GM19468 (cell line): ENCODE results near the gene SMARCB1.

Source experiments
- ATAC-seq: cut with Tn5 transposase; IDR thresholded peaks from one replicate; pipeline ENCODE4 v1.9.1; 2021; ENCODE audit warnings: mild to moderate bottlenecking, moderate library complexity, moderate number of reproducible peaks; ENCODE audit not compliant: unreplicated experiment; ENCODE audit errors: extremely low read depth

Gene SMARCB1

DNA sequence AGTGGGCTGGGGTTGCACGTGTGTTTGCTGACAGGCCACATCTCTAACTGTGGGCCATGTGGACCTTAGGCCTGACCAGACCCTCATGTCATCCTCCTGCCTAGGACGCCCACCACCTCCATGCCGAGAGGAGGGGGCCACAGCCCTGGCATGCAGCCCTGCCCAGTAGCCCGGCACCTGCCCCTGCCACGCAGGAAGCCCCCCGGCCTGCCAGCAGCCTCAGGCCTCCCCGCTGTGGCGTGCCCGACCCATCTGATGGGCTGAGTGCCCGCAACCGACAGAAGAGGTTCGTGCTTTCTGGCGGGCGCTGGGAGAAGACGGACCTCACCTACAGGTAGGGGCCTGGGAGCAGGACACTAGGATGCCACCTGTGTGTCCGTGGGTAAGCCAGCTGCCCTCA, 7.7 kb upstream of the SMARCB1 start:
- no peak for ATAC-seq

- ATAC-seq = no peak
These were observed 7.0 kb upstream of the SMARCB1 start for GRCh38 chr22:23779731-23780130.

DNA sequence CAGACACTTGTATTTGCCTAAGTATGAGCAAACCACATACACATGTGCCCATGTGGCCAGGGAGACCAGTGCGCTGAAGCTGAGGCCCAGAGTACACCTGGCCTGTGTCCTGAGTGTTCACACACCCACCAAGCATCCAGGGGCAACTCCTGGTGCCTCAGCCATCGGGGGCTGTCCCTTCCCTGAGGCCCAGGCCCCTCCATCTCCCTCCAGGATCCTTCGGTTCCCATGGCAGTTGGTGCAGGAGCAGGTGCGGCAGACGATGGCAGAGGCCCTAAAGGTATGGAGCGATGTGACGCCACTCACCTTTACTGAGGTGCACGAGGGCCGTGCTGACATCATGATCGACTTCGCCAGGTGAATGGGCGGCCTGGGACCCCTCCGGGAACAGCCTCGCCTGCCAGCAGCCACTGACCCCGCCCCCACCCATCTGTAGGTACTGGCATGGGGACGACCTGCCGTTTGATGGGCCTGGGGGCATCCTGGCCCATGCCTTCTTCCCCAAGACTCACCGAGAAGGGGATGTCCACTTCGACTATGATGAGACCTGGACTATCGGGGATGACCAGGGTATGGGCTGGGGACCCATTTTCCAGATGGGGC, 6.5 kb upstream of the SMARCB1 start:
- ATAC-seq = no peak

- no peak for ATAC-seq
These were observed 5.7 kb upstream of the SMARCB1 start for GRCh38 chr22:23781065-23781464.

DNA sequence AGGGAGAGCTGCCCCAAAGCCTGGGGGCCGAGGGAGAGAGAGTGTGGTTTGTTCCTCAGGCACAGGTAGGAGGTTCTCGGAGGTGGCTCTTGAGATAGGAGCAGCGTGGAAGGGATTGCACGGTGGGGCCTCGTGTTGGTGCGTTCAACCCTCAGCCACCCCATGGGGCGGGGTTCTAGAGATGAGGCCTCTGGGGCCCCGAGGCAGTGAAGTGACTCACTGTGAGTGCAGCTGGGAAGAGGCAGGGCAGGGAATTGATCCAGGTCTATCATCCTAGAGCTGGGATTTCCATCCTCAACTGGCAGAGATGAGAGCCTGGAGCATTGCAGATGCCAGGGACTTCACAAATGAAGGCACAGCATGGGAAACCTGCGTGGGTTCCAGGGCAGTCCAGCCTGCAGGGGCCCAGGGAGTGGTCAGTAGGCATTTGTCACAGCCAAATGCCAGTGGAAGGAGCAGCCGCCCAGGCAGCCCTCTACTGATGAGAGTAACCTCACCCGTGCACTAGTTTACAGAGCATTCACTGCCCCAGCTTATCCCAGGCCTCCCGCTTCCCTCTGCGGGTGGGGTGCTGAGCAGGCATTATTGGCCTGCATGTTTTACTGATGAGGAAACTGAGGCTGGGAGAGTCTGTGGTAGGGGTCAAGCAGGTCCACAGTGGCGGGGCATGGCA, 5.1 kb upstream of the SMARCB1 start:
- ATAC-seq = no peak

DNA sequence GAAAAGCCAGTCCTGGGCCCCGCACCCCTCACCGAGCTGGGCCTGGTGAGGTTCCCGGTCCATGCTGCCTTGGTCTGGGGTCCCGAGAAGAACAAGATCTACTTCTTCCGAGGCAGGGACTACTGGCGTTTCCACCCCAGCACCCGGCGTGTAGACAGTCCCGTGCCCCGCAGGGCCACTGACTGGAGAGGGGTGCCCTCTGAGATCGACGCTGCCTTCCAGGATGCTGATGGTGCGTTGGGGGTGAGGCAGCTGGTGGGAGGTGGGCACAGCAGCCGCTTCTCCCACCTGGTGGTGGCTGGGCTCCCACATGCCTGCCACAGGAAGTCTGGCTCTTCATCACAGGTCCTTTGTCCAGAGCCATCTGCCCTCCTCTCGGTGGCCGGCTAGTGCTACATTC, 4.5 kb upstream of the SMARCB1 start:
- no peak for ATAC-seq

DNA sequence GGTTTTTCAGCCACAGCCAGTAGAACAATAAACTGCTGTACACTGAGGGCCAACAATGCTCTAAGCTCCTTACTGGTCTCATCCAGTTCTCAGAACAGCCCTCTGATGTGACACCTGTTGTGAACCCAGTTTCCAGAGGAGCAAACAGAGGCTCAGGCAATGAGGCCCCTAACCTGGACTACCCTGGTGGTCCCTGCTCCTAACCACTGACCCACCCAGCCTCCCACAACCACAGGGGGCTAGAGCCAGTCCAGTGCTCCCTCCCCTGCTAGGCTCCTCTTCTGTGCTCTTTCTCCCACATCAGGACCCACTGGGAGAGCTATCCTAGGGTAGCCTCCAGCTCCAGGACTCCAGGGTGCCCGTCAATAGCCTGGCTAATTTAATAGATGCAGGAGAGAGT, 4.1 kb upstream of the SMARCB1 start:
- ATAC-seq = no peak

- no peak for ATAC-seq
These were observed 3.3 kb upstream of the SMARCB1 start for GRCh38 chr22:23783265-23784150.

DNA sequence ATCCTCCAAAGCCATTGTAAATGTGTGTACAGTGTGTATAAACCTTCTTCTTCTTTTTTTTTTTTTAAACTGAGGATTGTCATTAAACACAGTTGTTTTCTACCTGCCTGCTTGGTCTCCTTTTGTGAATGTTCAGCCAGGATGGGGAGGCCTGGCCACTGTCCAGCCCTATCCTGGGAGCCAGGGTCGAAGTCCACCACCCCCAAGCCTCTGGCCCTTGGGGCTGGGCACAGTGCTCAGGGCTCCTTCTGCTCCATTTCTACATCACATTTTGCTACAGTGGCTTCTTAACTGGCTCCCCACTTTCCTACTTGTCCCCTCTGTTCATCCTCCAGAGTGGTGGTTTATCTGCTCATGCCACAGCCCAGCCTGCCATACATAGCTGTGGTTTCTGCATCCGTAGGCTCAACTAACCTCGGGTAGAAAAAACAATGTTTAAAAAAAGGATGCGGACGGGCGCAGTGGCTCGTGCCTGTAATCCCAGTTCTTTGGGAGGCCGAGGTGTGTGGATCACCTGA, 2.5 kb upstream of the SMARCB1 start:
- no peak for ATAC-seq

- no peak for ATAC-seq
These were observed 480 bp upstream of the SMARCB1 start for GRCh38 chr22:23786261-23786710.

- ATAC-seq = no peak
These were observed 782 bp downstream of the SMARCB1 start for GRCh38 chr22:23787600-23787896.

DNA sequence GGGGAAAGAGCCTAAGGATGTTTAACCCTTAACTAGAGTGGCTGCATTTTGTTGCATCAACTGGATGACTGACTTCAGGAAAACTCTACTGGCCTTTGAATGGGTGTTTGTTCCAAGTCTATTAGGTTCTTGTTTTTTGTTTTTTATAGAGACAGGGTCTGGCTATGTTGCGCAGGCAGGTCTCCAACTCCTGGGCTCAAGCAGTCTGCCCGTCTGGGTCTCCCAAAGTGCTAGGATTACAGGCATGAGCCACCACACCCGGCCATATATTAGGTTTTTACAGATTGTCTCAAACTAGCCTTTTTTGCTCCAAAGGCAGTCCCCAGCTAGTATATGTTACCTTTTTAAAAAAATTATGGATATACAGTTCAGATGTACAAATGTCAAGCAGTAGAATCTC, 1.1 kb downstream of the SMARCB1 start:
- ATAC-seq = no peak

- ATAC-seq = no peak
These were observed 2.4 kb downstream of the SMARCB1 start for GRCh38 chr22:23789121-23789520.

DNA sequence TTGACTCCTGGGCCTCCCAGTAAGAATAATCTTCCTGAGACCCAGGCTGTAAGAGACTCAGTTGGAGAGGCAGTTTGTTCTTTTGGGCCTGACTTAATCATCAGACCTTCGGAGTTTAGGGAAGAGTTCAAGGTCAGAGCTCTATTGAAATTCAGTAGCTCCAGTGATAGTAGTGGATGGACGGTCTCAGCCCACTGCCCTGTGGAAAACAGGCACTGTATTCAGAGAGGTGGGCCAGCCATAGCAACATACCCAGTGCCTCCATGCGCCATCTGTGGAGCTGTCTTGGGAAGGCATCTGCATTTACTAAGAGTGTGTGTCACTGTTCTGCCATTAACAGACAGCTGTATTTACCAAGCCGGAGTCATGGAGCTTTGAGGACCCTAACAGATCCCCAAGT, 2.9 kb downstream of the SMARCB1 start:
- no peak for ATAC-seq

DNA sequence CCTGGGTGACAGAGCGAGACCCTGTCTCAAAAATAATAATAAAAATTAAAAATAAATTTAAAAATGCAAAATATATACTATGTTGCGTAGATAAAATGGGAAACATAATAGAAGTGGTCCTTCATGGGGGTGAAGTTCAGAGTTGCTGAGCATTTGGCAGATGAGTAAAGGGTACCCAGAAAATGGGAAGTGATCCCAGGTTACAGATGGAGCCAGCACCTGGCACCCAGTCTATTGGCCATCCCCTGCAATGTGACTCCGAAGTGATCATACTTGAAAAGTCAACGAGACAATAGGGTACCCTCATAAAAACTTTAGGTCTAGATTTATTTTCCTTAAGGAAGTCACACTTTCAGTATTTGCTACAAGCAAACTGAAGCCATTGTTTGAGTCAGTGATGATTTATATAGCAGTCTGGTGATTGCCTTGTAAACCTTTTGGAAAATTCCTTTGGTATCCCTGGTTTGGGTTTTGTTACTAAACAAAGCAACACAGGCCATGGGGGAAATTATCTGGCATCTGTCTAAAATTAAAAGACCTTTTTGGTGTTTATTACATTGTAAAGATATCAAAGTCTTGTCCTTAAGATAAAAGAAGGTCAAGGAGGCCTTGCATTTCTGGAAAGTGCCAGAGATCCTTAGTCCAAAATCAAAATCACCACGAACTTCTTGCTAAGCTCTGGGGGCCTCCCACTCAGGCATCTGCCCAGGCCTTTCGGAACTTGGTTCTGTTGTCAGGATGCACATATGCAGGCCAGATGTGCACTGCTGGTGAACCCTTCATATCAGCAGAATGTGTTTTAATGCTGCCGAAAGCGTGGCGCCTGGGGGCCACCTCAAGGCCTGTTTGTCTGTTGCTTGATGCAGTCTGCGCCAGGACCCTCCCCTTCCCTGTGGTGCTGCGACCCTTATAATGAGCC, 4.3 kb downstream of the SMARCB1 start:
- no peak for ATAC-seq

- ATAC-seq = no peak
These were observed 5.2 kb downstream of the SMARCB1 start for GRCh38 chr22:23791738-23792645.

GRCh38 chr22:23793326-23793725, 6.6 kb downstream of the SMARCB1 start:
- ATAC-seq = no peak

DNA sequence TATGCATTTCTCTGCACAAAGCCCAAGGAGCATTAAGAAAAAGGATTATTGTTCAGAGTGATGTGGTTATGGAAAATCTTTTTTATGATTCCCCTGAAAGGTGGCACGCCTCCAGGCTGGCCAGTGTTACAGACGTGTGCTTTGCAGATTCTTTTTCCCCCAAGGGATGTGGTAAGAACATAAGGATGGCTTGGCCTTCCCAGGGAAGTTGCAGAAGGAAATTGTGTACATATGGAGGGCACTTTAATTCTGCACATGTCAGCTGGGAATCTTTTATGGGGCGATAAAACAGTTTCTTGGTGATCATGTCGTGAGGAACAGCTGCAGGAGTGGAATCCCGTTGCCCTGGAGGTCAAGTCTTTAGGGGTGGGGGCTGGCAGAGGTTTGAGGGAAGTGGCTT, 9.7 kb downstream of the SMARCB1 start:
- ATAC-seq = no peak
